Epithelial cell of esophagus (primary cell): ENCODE data around the gene CHPF.

Experiments used
- DNase-seq: peaks from one replicate; pipeline ENCODE4 v3.0.0; 2010; ENCODE audit warnings: low read depth
- H3K4me3 ChIP-seq: 2 replicates; pipeline ENCODE4 v1.5.1; 2011; ENCODE audit warnings: mild to moderate bottlenecking, low read length, control low read depth
- CTCF ChIP-seq: IDR thresholded peaks from 2 replicates; pipeline ENCODE4 v1.5.1; 2011; ENCODE audit warnings: low read depth, mild to moderate bottlenecking, low read length, control low read depth, inconsistent platforms; ENCODE audit not compliant: insufficient read depth; ENCODE audit errors: missing control alignments

The CHPF gene

GRCh38 chr2:219498280-219499057 is 45.1 kb downstream of the CHPF start, which contains the start of gene GMPPA:
Gene GMPPA, plus strand, starts transcription at chr2:219498891. Its CDS starts 1,085 bp downstream, at chr2:219499976.
- H3K4me3 ChIP-seq: peak within 1 kb of the TSS; percentile 73
- DNase-seq: peak; percentile 99
- peak; percentile 21 for TF ChIP-seq CTCF

GRCh38 chr2:219497495-219498279 is 45.9 kb downstream of the CHPF start:
- DNase-seq: peak; percentile 58
- peak overlapping the region; percentile 73 for H3K4me3 ChIP-seq
- TF ChIP-seq CTCF: no peak

GRCh38 chr2:219496825-219497494 is 46.6 kb downstream of the CHPF start:
- TF ChIP-seq CTCF: no peak
- H3K4me3 ChIP-seq: no peak overlapping the region
- peak; percentile 30 for DNase-seq

GRCh38 chr2:219496247-219496824 is 47.3 kb downstream of the CHPF start:
- DNase-seq: no peak
- TF ChIP-seq CTCF: no peak
- H3K4me3 ChIP-seq: no peak overlapping the region

GRCh38 chr2:219495531-219496122 is 48.0 kb downstream of the CHPF start:
- DNase-seq: peak; percentile 64
- peak; percentile 62 for TF ChIP-seq CTCF
- H3K4me3 ChIP-seq: no peak overlapping the region

GRCh38 chr2:219494952-219495530 is 48.6 kb downstream of the CHPF start:
- TF ChIP-seq CTCF: no peak
- H3K4me3 ChIP-seq: no peak overlapping the region
- DNase-seq: no peak
